HG03565 (cell line): ENCODE results near the gene HOXB3.

ENCODE experiments used
- ATAC-seq: cut with Tn5 transposase; IDR thresholded peaks from one replicate; pipeline ENCODE4 v1.9.1; 2021; ENCODE audit warnings: mild to moderate bottlenecking, moderate library complexity; ENCODE audit not compliant: unreplicated experiment

Gene HOXB3

DNA sequence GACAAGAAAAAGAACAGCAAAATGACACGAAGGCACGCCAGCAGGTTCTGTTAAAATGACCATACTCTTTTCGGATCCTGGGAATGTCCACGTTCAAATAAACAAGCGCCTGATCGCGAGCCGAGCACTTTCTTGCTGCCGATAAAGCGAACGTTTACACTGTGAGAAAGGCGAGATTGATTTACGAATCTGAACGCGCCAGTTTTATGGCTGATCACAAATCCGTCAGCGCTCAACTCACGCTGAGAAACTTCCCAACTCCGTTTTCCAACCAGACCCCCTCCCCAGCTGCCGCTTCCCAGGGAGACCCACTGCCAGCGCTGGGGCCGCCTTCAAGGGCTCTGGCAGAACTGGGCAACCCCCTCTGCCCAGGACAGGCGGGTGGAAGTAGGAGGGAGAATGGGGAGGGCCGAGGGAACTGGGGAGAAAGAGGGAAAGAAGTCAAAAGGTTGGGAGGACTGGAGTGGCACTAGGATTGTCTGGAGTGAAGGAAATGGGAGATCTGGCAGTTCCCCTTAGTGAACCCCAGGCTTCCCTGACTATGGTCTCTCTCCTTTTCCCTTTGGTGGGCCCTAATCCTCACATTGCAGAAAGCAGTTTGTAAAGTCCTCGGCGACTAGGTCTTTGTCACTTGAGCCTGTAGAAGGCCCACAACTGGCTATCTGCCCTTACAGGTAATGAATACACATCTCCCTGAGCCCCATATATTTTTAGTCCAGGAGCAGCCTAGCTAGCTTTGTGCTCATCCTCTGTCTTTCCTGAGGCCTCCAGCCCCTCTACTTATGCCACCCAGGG lies 18.8 kb downstream of the HOXB3 start:
- ATAC-seq, result no peak

DNA sequence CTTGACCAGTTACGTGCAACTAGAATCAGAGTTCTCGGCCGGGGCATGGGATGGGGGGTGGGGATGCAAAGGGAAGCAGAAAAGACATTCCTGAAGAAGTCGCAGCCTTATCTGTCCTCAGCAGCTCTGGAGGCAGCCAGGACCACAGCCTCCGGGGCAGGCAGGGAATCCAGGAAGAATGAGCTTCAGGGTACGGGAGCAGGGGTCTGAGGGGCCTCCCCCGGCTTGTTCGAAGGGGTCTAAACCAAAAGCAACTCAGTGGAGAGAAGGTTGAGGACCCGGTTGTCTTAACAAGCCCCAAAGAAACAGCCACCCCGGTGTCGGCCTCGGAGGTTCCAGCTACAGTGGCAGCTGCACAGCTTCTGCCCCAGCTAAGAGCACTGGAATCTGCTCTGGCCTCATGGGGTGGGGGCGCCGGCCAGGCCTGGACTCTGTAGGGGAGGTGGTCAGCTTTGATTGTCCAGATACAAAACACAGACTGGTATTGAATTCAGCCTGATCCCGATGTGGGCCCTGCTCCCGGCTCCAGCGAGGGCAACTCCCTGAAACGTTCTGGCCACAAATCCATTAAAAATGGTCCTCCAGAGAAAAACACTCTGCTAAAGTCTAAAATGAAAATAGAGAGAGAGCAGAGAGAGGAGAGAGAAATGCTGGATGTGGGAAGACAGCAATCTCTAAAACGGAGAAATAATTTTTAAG lies 19.6 kb downstream of the HOXB3 start:
- no peak for ATAC-seq

DNA sequence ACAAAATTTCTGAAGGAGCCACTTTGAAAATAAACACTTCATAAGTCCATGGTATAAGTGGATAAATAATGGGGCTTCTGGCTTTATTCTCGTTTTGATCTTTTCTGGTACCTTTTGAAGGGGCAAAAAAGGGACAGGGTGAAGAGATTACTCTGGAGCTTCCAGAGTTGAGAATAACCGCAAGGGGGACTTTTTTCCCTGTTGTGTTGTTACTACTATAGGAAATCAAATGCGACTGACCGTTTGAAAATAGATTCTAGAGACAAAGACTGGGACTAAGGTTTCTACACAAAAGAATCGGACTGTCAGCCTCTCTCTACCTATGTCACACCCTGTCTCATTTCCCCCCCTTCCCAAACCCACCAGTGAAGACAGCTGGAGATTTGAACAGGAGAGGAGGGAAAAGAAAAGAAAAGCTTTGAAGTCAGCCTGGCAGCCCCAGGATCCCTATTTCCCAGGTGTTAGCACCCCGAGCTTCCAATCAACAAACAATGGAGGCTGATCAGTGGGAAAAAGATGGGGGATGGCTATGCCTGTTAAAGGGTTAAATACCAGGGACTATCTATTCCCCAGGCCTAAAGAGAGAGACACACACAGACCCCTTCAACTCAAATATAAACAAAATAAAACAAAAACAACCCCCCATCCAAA lies 20.2 kb downstream of the HOXB3 start:
- ATAC-seq, result no peak

DNA sequence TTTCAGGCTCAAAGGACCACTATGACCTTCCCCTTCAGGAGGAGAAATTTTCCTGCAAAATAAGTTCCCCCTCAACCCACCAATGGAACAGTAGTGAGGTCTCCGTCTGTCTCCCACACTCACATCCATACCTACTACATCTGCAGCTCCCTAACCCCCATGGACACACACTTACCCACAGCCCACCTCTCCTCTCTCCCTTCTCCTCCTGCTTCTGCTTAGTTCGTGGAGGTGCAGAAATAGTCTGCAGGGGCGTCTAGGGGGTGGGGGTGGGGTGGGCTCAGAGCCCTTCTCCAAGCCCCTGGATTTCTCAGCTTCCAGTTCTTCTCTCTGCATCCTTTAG lies 20.8 kb downstream of the HOXB3 start:
- ATAC-seq, result no peak

DNA sequence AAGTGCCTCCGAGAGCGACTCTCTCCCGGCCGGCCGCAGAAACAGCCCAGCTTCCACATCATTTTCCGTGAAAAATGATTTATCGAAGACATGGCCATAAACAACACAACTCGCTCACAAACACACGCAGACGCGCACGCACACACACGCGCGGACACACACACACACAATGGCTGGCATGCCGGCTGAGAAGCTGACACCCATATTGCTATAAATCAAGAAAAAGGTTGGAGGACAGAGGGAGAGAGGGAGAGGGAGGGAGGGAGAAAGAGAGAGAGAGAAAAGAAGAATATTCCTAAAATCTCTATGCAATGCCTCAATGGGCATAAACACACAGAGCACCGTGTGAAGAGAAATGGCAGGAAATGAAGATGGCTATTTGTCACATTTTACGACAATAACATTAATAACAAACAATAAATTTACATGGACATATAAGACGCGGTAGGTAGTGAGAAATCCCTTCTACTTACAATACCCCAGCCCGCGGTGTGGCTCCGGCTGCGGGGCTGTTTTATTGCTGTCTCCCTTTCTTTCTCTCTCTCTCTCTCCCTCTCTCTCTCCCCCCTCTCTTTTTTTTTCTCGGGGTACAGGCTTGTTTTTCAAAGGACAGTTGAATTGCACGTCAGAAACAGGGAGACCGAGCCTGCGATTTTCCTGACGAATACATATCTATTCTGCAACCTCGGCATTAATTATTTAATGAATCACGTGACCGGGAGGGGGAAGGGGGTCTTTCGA lies 21.4 kb downstream of the HOXB3 start:
- ATAC-seq, result no peak

DNA sequence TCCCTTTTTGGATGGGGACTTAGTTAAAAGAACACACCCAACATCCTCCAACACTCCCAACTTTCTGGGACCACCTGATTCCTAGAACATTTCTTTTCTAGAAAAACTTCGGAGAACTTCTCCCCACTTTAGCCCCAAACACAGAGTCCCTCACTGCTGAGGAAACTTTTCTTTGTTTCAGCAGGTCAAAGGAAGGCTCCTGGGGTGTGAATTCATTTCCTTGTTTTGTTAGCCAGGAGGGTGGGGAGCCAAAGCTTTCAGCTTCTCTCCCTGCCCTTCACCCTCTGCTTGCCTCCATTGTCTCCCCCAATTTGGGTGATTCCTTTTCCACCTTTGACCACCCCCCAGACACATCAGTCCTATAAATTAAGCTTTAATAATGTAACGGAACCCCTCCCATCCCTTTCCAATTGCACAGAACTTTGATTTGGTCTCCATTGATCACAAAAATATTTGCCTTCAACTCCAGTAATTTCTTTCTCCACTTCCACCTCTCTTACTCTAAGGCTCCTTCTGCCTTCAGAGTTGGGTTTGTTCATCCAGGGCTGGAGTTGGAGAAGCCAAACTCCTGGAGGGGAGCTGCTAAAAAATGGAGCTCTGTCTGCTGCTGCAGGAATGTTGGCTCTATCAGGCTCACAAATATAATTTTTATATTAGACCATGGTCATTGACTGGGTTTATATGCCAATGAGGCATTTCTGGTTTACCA lies 22.2 kb downstream of the HOXB3 start:
- no peak for ATAC-seq

DNA sequence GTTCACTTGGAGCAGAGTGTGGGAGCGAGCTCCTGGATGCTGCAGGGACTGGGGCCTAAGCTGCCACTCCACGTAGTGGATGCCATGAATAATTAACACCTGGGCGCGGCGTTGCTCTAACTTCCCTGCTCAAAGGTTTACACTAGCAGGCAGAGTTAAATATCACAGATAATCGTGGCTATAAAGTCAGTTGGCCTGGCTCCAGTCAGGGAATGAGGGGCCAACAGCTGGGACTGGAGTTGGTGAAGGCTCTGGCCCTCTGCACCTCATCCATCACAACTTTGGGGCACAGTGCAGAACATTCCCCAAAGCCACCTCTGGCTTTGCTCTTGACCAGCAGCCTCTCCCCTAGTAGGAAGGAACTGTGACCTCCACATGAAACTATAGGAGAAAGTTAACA lies 22.8 kb downstream of the HOXB3 start:
- ATAC-seq, result no peak

DNA sequence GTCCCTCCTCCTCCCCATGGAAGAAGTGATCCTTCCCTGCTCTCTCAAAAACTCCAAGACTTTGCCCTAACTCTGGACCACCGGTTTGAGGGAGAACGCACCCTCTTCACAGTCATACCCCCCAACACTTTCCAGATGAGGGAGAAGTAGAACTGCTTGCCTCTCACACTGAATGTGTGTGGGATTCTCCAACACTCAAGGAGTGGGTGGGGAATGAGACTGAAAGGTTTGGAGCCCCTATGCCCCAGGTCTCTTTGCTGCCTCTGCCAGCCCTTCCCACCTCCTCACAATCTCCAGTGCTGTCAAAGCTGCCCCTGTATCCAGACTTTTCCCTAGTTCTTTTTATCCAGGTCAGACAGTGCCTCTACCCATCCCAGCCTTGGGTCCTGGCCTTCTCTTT lies 23.3 kb downstream of the HOXB3 start:
- no peak for ATAC-seq

DNA sequence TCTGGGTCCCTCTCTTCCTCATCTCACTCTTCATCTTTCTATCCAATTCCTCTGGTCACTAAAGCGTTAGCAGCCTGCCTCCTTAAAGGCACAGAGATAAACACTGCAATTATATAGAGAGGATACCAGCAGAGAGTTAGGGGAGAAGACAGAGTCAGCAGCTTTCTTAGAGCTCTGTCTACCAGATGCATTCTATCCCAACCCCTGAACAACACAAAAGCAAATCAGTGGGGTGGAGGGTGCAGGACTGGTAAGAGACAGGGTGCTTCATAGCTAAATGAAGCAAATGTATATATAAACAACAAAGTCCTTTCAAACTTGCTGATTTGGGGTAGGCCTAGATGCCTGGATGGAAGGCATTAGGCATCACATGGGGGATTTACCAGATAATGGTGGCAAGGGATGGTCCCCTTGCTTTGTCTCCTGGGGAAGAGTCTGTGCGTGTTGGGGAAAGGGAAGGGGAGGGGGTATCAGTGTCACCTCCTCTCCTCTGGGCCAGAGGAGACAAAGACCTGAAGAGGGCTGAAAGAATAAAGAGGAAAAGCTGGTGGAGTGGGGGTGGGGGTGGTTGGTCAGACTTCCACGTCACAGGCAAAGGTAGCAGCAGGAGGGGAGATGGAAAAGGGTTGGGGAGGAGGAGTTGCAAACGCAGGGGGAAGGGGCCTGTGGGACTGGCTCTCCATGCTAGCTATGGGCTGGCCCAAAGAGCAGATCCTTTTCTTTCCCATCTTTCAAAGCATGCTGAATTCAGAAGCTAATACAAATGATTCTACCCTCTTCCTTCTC lies 23.9 kb downstream of the HOXB3 start:
- ATAC-seq, result no peak

DNA sequence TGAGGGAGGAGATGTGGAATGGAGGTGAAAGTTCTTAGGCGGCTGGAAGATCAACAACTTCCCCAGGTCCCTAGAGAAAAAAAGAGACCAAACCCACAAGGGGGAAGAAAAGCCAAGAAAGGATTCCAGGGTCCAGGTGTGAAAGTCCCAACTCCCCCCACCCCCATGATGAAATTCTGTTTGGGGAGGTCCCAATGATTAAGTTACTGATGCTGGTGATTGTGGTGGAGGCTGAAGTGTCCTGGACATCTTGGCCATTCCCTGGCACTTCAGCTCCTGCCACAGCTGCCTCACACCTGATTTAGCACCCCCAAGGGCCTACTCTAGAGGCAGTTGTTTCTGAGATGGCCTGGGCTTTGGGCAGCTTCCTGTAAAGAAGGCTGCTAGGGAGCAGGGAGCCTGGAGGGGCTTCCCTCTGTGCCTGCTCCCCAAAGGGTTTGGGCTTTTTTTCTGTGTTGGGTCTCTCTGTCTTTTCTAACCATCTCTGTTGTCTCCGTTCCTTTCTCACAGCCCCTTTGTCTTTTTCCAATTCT lies 25.0 kb downstream of the HOXB3 start:
- ATAC-seq, result no peak

DNA sequence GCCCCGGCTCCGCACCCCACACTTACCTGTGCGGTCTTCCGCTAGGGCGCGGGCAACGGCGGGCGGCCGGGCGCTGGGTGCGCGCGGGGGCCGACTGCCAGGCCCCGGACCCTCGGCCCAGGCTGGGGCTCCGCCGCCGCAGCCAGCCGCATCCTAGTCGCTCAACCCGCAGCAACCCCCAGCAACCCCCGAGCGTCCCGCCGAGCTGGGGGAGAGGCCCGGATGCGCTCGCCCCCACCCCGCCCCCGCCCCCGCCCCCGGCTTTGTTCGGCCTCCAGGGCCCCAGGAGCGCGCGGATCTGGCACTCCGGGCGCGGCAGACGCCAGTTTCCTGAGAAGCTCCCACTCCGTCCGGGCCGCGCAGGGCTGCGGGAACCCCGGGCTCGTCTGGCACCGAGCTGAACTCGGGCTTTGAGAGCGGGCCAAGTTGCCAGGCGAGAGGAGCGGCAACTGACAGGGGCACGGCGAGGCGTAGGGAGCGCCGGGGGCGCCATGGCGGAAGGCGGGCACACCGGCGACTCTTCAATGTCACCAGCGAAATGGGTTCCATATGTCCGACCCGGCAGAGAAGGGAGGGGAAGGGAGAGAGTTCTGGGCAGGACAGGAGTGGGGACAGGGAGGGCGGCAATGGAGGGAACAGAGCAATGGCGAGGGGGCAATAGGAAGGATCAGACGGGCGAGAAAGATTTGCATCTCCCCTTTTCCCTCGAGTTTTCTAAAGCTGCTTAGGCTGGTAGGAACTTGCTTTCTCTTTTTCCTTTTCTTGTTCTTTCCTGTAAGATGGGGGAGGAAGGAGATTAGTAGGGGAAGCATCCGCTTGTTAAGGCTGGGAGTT lies 25.6 kb downstream of the HOXB3 start:
- no peak for ATAC-seq

DNA sequence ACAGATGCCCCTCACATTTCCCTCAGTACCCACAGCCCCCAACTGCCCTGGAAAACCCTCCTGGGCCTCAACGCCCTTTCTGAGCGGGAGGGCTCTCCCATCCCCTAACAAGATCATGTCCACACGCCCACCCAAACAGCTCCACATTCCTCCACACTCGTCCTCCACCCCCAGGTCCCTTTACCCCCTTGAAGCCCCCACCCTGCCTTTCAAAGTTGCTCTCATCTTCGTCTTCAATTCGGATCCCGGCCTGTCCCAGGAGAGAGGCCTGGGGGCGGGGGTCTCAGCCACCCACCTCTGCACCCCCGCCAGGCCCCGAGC lies 26.2 kb downstream of the HOXB3 start:
- ATAC-seq, result no peak

DNA sequence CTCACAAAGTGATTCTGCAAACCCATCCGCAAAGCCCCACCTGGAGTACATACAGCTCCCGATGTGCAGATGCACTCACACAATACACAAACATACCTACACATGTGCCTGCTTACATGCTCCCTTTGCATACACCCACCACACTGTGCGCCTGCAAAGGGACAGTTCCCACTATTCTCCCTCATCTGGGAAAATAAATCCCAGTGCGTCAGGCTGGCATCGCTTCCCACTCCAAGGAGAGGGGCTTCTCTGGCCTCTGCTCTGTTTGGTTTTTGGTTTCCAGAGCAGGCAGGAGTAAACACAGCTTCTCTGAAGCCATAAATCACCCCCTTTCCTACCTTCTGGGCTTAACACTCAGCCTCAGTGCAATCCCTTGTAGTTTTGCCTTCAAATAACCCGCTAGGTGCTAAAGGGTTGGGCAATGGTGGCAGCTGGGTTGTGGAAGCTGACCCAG lies 26.6 kb downstream of the HOXB3 start:
- ATAC-seq, result no peak

DNA sequence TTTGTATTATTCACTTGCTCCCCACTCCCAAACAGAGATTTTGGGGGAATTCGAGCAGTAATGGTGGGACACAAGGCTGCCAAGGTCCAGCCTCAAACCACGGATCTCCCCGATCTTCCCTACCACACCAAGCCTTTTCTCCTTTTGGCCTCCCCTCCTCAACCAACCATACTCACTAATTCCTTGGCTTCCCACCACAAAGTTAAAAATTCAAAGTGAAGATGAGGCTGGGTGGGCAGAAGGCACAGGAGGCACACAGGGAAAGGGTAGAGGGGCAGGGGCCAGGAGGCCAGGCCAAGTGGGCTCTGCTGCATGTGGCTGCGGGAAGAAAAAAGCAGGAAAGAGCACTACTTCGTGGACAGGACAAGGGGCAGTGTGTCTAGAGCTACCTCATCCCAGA lies 27.1 kb downstream of the HOXB3 start:
- ATAC-seq, result no peak

DNA sequence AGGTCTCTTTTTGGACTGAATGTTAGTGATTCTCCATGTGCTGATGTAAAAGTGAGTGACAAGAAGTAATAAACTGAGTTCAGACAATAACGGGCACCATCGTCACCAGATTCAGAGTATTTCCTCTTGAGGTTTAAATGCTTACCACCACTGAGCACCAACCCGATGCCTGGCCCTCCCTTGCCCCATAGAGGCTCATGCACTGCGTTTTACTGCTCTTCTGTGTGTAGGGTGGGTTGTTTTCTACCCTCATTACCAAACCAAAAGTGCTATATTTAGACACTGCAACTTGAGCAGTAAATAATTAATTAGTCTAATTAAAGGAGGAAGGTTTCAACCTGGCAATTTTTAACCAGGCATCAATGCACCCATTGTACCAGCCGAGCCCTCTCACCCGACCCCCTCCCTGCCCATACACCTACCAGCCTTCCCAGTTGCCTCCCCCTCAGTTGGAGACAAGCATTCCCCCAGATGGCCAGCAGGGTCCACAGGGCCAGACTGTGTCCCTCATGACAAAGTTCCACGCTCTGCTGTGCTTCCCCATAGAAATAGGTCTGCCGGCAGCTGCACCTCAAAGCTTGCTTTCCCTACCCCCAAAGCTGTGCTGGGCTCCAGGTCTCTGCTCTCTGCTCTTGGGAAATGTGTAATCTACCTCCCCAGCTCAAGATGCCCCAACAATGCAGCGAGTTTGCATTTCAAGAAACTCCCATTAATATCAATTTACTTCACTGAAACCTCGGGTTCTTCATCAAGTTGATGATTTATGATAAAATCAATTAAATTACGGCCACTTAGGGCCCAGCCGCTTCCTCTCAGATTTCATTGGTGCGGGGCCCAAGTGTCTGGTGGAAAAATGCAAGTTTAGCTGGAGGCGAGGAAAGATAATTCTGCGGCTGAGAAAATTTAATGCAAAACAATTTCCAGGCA lies 27.9 kb downstream of the HOXB3 start:
- no peak for ATAC-seq

DNA sequence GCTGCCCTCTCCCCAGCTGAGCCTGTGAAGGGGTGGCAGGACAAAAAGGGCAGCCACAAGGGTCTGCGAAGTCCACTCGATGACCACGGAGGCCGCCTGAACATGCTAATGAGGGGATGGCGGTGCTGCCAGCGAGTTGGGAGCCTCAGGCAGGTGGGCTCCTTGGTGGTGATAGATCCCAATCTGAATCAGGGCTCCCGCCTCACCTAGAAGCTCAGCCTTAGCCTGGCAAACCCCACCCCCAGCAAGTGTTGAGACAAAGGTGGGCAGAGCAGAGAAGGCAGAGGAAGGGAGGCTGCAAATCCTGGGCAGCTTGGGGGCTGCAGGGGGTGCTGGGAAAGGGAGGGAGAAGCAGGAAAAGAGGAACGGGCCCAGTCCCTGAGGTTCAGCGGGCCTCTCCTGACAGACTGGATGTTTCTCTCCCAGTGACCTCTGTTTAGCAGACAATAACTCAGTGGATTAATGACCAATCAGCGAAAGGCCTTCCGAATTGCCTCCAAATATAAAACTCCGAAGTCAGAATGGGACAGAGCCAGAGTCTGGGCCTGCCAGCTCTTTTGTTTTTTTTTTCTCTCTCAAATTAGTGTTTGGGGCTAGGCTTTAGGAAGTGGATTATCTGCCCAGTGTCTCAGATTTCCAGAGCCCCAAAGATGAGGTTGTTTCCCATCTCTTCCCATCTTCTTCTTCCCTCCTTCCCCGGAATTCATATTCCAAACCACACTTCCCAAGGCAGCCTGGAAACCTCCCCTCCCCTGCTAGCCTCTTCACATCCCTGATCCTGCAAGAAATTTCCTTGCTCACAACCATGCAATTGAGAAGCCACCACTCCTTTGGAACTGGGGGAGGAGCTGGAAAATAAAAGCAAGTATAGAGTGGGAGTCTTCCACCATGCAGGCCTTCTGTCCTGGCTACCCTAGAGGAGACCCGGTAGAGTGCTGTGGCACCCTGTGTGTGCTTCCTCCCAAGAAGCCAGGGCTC lies 29.9 kb downstream of the HOXB3 start:
- ATAC-seq, result no peak
